Measurements from ENCODE around the gene SCPEP1.

DNA sequence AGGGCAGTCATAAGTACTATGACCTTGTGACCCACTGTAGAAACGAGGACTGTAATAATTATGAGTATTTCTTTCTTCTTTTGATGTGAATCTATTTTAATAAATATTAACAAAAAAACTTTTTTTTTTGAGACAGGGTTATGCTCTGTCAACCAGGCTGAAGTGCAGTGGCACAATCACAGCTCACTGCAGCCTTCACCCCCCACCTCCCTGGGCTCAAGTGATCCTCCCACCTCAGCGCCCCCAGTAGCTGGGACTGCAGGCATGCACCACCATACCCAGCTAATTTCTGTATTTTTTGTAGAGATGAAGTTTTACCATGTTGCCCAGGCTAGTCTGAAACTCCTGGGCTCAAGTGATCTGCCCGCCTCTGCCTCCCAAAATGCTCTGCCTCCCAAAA lies 32.6 kb downstream of the SCPEP1 start:
- TF ChIP-seq YY1 (IDR thresholded peaks at IDR 0.05; ENCODE audit: insufficient read depth, insufficient read length) (no peak), ZNF274 (IDR thresholded peaks at IDR 0.05; ENCODE audit: low read depth, low read length) (no peak)

Data from NT2/D1 (cell line).